Measurements from ENCODE around the gene MGAT4C. TPM values are rescaled to one million over a fixed set of nuclear protein-coding genes. Genes with fewer than 3 reads are reported as not detected.

The MGAT4C gene
- polyA plus RNA-seq, 6 donors from 2014 or later = not detected

GRCh38 chr12:86057092-86057845, 198.9 kb downstream of the MGAT4C start:
- ATAC-seq (ENCODE audit: low read depth in 2 of 2) (no peak), DNase-seq (no peak)
- H3K27me3 Mint-ChIP-seq = no peaks in the 10 kb centered on the region
- H3K9me3 Mint-ChIP-seq = peaks cover 0 to 2% (median 0%) of the 10 kb centered on the region in 7 donors
- H3K27ac Mint-ChIP-seq = no peak overlapping the region
- H3K36me3 Mint-ChIP-seq = no peaks in the 10 kb centered on the region
- no peak overlapping the region for H3K4me3 Mint-ChIP-seq
- H3K4me1 Mint-ChIP-seq = no peaks in the 10 kb centered on the region

- no peak overlapping the region for H3K27ac Mint-ChIP-seq
- H3K4me1 Mint-ChIP-seq = no peaks in the 10 kb centered on the region
- H3K36me3 Mint-ChIP-seq = no peaks in the 10 kb centered on the region
- ATAC-seq (ENCODE audit: low read depth in 2 of 2) = no peak
- H3K27me3 Mint-ChIP-seq = no peaks in the 10 kb centered on the region
- H3K9me3 Mint-ChIP-seq = peaks cover 0 to 2% (median 0%) of the 10 kb centered on the region in 7 donors
- H3K4me3 Mint-ChIP-seq = no peak overlapping the region
- DNase-seq = no peak
Measured at GRCh38 chr12:86052921-86053320, 203.3 kb downstream of the MGAT4C start.

GRCh38 chr12:86050010-86050409, 206.2 kb downstream of the MGAT4C start:
- ATAC-seq (ENCODE audit: low read depth in 2 of 2) (no peak), DNase-seq (no peak)
- Mint-ChIP-seq H3K36me3 (no peaks in the 10 kb centered on the region), H3K27me3 (no peaks in the 10 kb centered on the region), H3K4me1 (no peaks in the 10 kb centered on the region), H3K27ac (no peak overlapping the region), H3K9me3 (peaks cover 0 to 4% (median 0%) of the 10 kb centered on the region in 7 donors), H3K4me3 (no peak overlapping the region)

- ATAC-seq (ENCODE audit: low read depth in 2 of 2) (no peak), DNase-seq (no peak)
- H3K4me1 Mint-ChIP-seq = no peaks in the 10 kb centered on the region
- H3K4me3 Mint-ChIP-seq = no peak overlapping the region
- no peaks in the 10 kb centered on the region for H3K36me3 Mint-ChIP-seq
- H3K27me3 Mint-ChIP-seq = no peaks in the 10 kb centered on the region
- H3K9me3 Mint-ChIP-seq = peaks cover 6 to 27% (median 16%) of the 10 kb centered on the region in 7 donors
- H3K27ac Mint-ChIP-seq = no peak overlapping the region
Measured at GRCh38 chr12:86044396-86044795, 211.8 kb downstream of the MGAT4C start.

- Mint-ChIP-seq H3K27me3 (no peaks in the 10 kb centered on the region), H3K4me3 (no peak overlapping the region), H3K36me3 (no peaks in the 10 kb centered on the region), H3K4me1 (no peaks in the 10 kb centered on the region), H3K9me3 (peaks cover 14 to 38% (median 25%) of the 10 kb centered on the region in 7 donors), H3K27ac (no peak overlapping the region)
- no peak for DNase-seq
- ATAC-seq (ENCODE audit: low read depth in 2 of 2) = no peak
Measured at GRCh38 chr12:86042062-86042461, 214.1 kb downstream of the MGAT4C start.

- no peak overlapping the region for H3K27ac Mint-ChIP-seq
- peaks cover 0 to 4% (median 0%) of the 10 kb centered on the region in 7 donors for H3K9me3 Mint-ChIP-seq
- H3K4me1 Mint-ChIP-seq = no peaks in the 10 kb centered on the region
- no peak overlapping the region for H3K4me3 Mint-ChIP-seq
- DNase-seq = no peak
- H3K27me3 Mint-ChIP-seq = no peaks in the 10 kb centered on the region
- no peaks in the 10 kb centered on the region for H3K36me3 Mint-ChIP-seq
- ATAC-seq (ENCODE audit: low read depth in 2 of 2) = no peak
Measured at GRCh38 chr12:86018361-86018760, 237.8 kb downstream of the MGAT4C start.

- no peak for DNase-seq
- H3K27me3 Mint-ChIP-seq = no peaks in the 10 kb centered on the region
- no peak overlapping the region for H3K4me3 Mint-ChIP-seq
- H3K27ac Mint-ChIP-seq = no peak overlapping the region
- H3K9me3 Mint-ChIP-seq = peaks cover 0 to 4% (median 0%) of the 10 kb centered on the region in 7 donors
- no peak for ATAC-seq (ENCODE audit: low read depth in 2 of 2)
- no peaks in the 10 kb centered on the region for H3K36me3 Mint-ChIP-seq
- no peaks in the 10 kb centered on the region for H3K4me1 Mint-ChIP-seq
Measured at GRCh38 chr12:86015026-86015425, 241.2 kb downstream of the MGAT4C start.

GRCh38 chr12:86006727-86007126, 249.5 kb downstream of the MGAT4C start:
- Mint-ChIP-seq H3K4me1 (no peaks in the 10 kb centered on the region), H3K27me3 (no peaks in the 10 kb centered on the region), H3K36me3 (no peaks in the 10 kb centered on the region), H3K9me3 (peaks cover 0 to 7% (median under 1%) of the 10 kb centered on the region in 7 donors), H3K27ac (no peak overlapping the region), H3K4me3 (no peak overlapping the region)
- ATAC-seq (ENCODE audit: low read depth in 2 of 2) (no peak), DNase-seq (no peak)

GRCh38 chr12:85998074-85998473, 258.1 kb downstream of the MGAT4C start:
- Mint-ChIP-seq H3K27me3 (no peaks in the 10 kb centered on the region), H3K9me3 (peaks cover 16 to 49% (median 28%) of the 10 kb centered on the region in 7 donors), H3K36me3 (peaks cover 6 to 9% of the 10 kb centered on the region in 2 donors)

GRCh38 chr12:85996280-85996679, 259.9 kb downstream of the MGAT4C start:
- Mint-ChIP-seq H3K27me3 (no peaks in the 10 kb centered on the region), H3K36me3 (peaks cover 6 to 9% of the 10 kb centered on the region in 2 donors), H3K9me3 (peaks cover 11 to 63% (median 26%) of the 10 kb centered on the region in 7 donors), H3K4me3 (no peak overlapping the region), H3K27ac (no peak overlapping the region), H3K4me1 (no peaks in the 10 kb centered on the region)
- DNase-seq = no peak
- ATAC-seq (ENCODE audit: low read depth in 2 of 2) = no peak

More at GRCh38 chr12:85998074-85998473, 258.1 kb downstream of the MGAT4C start:
- H3K4me1 Mint-ChIP-seq = no peaks in the 10 kb centered on the region
- no peak for DNase-seq
- ATAC-seq (ENCODE audit: low read depth in 2 of 2) = no peak
- H3K27ac Mint-ChIP-seq = no peak overlapping the region
- H3K4me3 Mint-ChIP-seq = no peak overlapping the region

GRCh38 chr12:85993746-85994145, 262.4 kb downstream of the MGAT4C start:
- no peaks in the 10 kb centered on the region for H3K27me3 Mint-ChIP-seq
- H3K4me1 Mint-ChIP-seq = no peaks in the 10 kb centered on the region
- DNase-seq (no peak), ATAC-seq (ENCODE audit: low read depth in 2 of 2) (no peak)
- no peak overlapping the region for H3K27ac Mint-ChIP-seq
- H3K9me3 Mint-ChIP-seq = peaks cover 5 to 68% (median 25%) of the 10 kb centered on the region in 7 donors
- H3K36me3 Mint-ChIP-seq = peaks cover 6% of the 10 kb centered on the region in 2 donors
- no peak overlapping the region for H3K4me3 Mint-ChIP-seq

GRCh38 chr12:85985996-85986395, 270.2 kb downstream of the MGAT4C start:
- no peaks in the 10 kb centered on the region for H3K36me3 Mint-ChIP-seq

GRCh38 chr12:85983601-85984000, 272.6 kb downstream of the MGAT4C start:
- Mint-ChIP-seq H3K4me3 (no peak overlapping the region), H3K36me3 (no peaks in the 10 kb centered on the region), H3K9me3 (peaks cover 0 to 2% (median 0%) of the 10 kb centered on the region in 7 donors), H3K27ac (peak overlapping the region in 1 of 6 donors; percentile 12), H3K4me1 (no peaks in the 10 kb centered on the region), H3K27me3 (no peaks in the 10 kb centered on the region)
- DNase-seq (no peak), ATAC-seq (ENCODE audit: low read depth in 2 of 2) (no peak)

More at GRCh38 chr12:85985996-85986395, 270.2 kb downstream of the MGAT4C start:
- Mint-ChIP-seq H3K27ac (no peak overlapping the region), H3K4me1 (no peaks in the 10 kb centered on the region), H3K4me3 (no peak overlapping the region), H3K9me3 (peaks cover 0 to 14% (median 2%) of the 10 kb centered on the region in 7 donors), H3K27me3 (no peaks in the 10 kb centered on the region)
- ATAC-seq (ENCODE audit: low read depth in 2 of 2) = no peak
- no peak for DNase-seq

GRCh38 chr12:85979641-85980040, 276.6 kb downstream of the MGAT4C start:
- Mint-ChIP-seq H3K4me3 (no peak overlapping the region), H3K27ac (no peak overlapping the region), H3K4me1 (no peaks in the 10 kb centered on the region), H3K9me3 (no peaks in the 10 kb centered on the region), H3K36me3 (no peaks in the 10 kb centered on the region), H3K27me3 (no peaks in the 10 kb centered on the region)
- ATAC-seq (ENCODE audit: low read depth in 2 of 2) = no peak
- no peak for DNase-seq

Data from naive B cell (primary cell).